Measurements from ENCODE around the gene B3GALT6.

B3GALT6 gene

GRCh38 chr1:1281533-1282321, 49.7 kb downstream of the B3GALT6 start:
- peak; percentile 57 for DNase-seq
- in situ Hi-C loops (cut with HindIII; ENCODE audit: low pct_ligation_motif_present, low sequenced_read_pairs): no loop called here
- Histone ChIP-seq H3K36me3 (replicated peaks) (no peaks in the 10 kb centered on the region), H3K27ac (no peak overlapping the region), H3K4me3 (ENCODE audit: low read depth, low read length) (no peak overlapping the region), H3K27me3 (replicated peaks) (no peaks in the 10 kb centered on the region)
- no peak for TF ChIP-seq CTCF (IDR thresholded peaks at IDR 0.05; ENCODE audit: low read depth, low read length, missing control alignments)

DNA sequence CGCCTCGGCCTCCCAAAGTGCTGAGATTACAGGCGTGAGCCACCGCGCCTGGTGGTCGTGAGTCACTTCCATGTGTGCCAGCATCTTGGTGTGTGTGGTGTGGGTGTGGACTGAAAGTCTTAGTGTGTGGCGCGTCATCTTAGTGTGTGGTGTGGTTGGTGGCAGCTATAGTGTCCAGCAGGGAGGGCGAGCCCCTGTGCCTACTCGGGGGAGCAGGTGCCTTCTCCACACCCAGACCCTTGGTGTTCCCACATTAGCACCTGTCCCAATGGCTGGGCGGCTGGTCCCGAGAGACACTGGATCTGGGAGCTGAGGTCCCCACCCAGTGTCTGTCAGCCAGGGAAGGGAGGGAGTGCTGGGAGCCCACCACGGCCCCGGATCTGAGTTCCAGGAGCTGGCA, 51.0 kb downstream of the B3GALT6 start:
- H3K27ac ChIP-seq: no peak overlapping the region
- in situ Hi-C loops (cut with HindIII; ENCODE audit: low pct_ligation_motif_present, low sequenced_read_pairs): no loop called here
- no peak overlapping the region for H3K4me3 ChIP-seq (ENCODE audit: low read depth, low read length)
- TF ChIP-seq CTCF (IDR thresholded peaks at IDR 0.05; ENCODE audit: low read depth, low read length, missing control alignments): no peak
- no peaks in the 10 kb centered on the region for H3K27me3 ChIP-seq (replicated peaks)
- DNase-seq: peak; percentile 37
- H3K36me3 ChIP-seq (replicated peaks): no peaks in the 10 kb centered on the region

DNA sequence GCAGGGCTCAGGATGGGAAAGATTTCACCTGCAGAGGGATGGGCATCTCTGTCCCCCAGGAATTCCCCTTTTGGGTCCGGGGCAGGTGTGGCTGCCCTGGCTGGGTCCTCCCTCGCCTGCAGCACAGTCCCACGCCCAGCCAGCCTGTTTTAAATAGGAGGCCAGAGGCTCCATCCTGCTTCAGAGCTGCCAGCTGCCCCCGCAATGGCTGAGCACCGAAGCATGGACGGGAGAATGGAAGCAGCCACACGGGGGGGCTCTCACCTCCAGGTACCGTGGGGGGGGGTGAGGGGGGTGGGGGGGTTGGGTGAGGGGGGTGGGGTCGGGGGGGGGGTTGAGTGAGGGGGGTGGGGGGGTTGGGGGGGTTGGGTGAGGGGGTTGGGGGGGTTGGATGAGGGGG, 51.8 kb downstream of the B3GALT6 start:
- no peak for DNase-seq
- no peaks in the 10 kb centered on the region for H3K27me3 ChIP-seq (replicated peaks)
- no peak overlapping the region for H3K27ac ChIP-seq
- in situ Hi-C loops (cut with HindIII; ENCODE audit: low pct_ligation_motif_present, low sequenced_read_pairs): no loop called here
- no peak overlapping the region for H3K4me3 ChIP-seq (ENCODE audit: low read depth, low read length)
- TF ChIP-seq CTCF (IDR thresholded peaks at IDR 0.05; ENCODE audit: low read depth, low read length, missing control alignments): peak; percentile 15
- H3K36me3 ChIP-seq (replicated peaks): no peaks in the 10 kb centered on the region
